HL-60/S4 treated with retinoic acid at 250 ng/mL for 4 days and 3 days (cell line): ENCODE results near the gene ZCWPW2.

Experiments used
- in situ Hi-C: fragments of 300-500 bp; cut with MboI; formaldehyde crosslinking; loops from 2 replicates; pipeline ENCODE4 v1.7.0; 2022; ENCODE audit warnings: low sequenced_read_pairs

The ZCWPW2 gene

DNA sequence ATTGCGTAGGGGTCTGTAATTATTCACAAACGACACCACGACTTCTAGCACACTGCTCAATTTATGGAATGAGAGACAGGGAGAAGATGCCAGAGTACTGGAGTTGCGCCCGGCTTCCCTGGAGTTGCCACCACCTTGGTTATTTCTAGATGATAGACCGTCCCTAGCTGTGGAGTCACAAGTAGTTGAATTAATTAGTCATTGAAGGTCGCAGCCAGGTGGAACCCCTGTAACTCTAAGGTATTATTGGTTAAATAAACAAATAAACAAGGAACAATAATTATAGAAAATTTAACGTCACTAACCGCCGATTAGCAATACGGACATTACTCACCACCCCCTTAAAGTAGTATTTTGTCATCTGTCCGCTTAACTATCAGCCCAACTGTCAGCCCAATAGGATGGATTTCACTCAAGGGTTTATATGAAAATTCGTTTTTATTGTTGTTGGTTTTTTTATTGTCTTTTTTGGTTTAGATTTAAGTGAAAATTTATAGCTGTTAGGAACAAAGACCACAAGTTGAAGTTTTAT lies 1.0 kb downstream of the ZCWPW2 start:
- in situ Hi-C loops = no loop called here

DNA sequence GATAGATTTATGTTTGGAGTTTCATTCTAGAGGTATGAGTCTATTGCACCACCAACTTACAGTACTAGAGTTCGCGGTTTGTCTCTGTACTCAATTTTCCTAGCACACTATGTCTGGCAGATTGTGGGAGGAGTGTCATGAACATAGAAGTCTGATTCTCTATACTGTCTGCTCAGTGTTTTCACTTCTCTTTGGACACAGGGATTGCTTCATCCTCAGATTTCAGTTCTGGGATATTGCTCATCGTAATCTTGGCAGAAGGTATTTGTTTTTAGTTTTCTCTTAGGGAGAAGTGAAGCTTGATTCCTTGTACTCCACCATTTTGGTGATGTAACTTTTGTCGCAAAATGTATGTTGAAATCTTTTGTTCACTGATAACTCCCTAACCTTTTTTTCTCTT lies 27.9 kb downstream of the ZCWPW2 start:
- in situ Hi-C loops = no loop called here

DNA sequence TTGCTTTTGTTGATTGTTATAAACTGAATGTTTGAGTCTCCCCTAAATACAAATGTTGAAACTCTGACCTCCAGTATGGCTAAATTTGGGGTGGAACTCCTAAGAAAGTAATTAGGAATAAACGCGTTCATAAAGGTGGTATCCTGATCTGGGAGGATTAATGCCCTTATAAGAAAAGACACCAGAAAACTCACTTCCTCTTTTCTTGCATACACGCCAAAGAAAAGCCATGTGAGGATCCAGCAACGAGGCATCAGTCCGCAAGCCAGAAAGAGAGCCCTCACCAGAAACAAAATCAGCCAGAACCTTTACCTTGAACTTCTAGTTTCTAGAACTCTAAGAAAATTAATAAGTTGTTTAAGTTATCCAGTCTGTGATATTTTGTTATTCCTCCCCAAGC lies 37.5 kb downstream of the ZCWPW2 start:
- in situ Hi-C loops = no loop called here

DNA sequence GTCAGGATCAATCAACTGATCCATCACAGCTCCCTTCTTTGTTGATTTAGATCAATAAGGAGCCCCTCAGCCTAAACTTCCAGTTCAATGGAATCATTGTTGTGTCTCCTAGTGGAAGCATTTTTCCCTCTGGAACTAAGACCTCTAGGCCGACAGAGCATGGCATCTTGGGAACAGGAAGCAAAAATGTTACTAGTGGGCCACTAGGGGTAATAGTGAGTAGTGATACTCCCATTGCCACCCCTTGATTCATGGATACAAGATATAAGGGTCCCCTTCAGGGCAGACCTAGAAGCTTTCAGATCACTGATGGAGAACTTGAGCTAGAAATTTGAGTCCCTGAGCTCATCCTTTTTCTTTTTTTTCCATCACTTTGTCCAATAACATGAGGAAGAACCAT lies 40.5 kb downstream of the ZCWPW2 start:
- in situ Hi-C loops = no loop called here

DNA sequence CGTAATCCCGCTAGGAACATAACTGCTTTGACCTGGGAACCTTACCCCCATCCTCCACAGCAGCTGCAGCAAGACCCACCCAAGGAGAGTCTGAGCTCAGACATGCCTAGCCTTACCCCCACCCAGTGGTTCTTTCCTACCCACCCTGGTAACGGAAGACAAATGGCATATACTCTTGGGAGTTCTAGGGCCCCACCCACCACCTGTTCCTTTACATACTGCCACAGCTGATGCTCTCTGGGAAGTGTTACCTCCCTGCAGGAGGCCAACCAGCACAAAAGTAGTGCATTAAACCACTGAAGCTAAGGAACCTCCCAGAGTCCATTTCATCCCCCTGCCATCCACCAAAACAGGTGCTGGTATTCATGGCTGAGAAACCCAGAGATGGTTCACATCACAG lies 50.7 kb downstream of the ZCWPW2 start:
- in situ Hi-C loops = no loop called here

DNA sequence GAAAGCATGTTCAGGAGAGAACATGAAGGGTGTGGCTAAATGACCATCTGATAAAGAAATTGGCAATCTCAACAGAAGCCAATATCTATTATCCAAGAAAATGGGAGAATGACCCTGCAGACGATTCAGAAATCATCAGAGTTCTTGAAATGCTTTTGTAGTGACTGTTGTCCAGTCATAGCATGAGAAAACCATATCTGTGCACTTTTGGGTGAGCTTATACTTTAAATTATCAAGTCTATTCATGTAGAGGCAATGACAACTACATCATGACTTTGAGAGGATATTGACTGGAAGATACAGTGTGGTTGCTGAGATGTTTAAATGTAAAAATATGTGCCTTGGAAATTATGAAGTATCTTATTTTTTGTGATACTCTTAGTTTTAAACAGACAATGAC lies 57.7 kb downstream of the ZCWPW2 start:
- in situ Hi-C loops = no loop called here

DNA sequence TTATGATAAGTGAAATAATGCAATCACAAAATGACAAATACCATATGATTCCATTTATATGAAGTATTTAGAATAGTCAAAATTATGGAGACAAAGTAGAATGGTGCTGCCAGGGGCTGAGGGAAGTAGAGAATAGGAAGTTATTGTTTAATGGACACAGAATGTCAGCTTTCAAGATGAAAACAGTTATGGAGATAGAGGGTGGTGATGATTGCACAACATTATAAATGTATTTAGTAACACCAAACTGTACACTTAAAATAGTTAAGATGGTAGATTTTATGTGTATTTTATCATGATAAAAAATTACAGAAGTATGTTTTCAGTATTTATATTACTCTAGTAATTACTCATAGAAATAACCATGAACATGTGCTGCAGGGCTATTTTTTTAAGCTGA lies 100.9 kb downstream of the ZCWPW2 start:
- in situ Hi-C loops = no loop called here

DNA sequence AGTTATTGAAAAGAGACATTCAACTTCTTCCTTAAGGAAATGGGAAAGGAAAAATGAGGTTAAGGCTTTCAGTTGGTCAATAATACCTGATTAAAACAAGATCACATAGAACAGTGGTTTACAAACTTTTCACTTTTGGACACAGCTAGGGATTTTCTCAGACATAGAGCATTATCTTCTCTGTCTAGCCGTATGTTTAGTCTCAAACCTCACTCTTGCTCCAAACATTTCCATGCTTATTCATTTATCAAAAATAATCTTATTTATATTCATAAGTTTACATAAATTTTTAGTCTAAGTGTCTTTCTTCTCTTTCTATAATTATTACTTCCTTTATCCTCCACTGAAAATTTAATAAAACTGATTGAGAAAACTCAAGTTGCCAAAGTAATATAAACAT lies 114.3 kb downstream of the ZCWPW2 start:
- in situ Hi-C loops = no loop called here

DNA sequence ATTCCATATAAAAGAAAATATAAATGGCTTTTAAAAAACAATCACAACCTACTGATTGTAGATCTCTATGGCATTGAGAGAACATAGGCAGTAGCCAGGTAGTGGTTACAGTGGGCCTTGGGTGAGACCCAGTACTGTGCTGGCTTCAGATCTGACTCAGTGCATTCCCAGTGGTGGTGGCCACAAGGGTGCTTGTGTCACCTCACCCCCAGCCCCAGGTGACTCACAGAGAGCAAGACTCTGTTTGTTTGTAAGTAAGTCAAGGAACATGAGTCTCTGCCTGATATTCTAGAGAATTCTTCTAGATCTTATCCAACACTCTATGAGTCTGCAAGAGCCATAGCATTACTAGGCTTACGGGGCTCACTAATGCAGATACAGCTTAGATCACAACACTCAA lies 118.9 kb downstream of the ZCWPW2 start:
- in situ Hi-C loops = no loop called here

DNA sequence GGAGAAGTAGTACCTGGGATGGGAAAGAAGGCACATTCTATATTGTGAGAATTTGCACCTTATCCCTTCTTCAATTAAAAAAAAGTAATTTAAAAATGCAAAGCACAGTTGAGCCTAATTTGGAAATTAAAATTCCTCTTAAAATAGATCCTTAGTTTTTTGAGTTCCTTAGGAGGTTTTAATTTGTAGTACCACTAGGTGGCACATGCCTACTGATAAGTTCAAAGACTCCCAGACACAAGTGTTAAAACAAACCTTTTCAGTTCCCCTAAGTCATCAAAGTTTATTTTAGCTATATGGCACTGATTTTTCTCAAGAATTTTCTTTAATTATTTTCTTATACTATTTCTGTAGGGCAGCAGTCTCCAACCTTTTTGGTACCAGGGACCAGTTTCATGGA lies 127.7 kb downstream of the ZCWPW2 start:
- in situ Hi-C loops = no loop called here

DNA sequence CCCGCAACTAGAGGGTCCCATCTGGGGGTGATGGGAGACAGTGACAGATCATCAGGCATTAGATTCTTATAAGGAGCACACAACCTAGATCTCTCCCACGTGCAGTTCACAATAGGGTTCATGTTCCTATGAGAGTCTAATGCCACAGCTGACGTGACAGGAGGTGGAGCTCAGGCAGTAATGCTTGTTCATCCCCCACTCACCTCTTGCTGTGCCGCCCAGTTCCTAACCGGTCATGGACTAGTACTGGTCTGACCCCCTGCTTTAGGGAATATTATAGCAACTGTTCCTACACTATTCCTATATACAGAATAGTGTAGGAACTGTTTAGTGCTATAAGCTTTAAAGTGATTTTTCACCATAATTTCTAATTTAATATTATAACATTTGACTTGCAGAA lies 128.2 kb downstream of the ZCWPW2 start:
- in situ Hi-C loops = no loop called here

DNA sequence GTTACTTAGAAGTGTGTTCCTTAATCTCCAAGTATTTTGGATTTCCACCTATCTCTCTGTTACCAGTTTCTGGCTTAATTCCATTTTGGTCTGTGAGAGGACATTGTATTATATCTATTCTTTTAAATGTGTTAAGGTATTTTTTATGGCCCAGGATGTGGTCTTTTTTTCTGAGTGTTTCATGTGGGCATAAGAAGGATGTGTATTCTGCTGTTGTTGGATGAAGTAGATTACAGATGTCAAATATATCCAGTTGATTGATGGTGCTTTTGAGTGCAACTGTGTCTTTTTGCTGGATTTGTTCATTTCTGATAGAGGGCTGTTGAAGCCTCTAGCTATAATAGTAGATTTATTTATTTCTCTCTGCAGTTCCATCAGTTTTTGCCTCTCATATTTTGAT lies 136.6 kb downstream of the ZCWPW2 start:
- in situ Hi-C loops = no loop called here

DNA sequence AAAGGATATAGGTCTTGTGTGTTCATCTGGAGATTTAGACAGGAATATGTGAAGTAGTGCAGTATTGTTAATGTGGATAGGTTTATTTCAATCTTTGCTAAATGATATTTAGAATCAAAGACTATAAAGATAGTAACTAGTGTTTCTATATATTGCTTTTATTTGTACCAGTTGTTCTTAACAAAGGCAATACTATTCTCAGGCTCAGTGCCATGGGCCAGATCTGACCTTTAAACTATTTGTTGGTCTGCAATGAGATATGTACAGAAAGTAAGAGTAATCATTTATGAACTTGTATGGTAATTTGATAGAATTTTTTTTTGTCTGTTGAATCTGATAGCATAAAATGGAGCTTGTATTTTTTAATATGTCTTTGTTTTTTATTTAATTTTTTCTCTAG lies 146.8 kb downstream of the ZCWPW2 start:
- in situ Hi-C loops = no loop called here

DNA sequence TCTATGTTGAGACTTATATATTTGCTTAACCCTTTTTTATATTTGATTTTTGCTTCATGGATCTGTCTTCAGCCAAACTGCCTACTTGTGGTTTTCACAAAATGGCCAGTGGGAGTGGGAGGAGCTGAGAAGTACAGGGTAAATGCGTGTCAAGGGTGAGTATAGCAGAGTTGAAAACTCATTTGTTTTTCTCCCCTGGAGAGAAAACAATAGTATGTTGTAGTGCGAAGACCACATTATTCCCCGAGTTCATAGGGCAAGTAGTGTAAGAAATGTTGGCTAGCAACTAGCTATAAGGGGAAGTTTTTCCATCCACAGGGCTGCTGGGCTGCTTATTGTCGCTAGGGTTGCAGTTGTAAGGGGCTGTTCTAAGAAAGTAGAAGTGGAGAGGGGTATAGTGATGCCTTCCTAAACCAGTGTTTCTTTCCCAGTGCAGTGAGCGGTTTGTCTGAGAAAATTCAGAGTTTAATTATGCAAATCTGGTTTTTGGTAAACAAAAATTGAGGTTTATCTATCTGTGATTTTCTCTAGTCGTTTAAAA lies 153.9 kb downstream of the ZCWPW2 start:
- in situ Hi-C loops = no loop called here

DNA sequence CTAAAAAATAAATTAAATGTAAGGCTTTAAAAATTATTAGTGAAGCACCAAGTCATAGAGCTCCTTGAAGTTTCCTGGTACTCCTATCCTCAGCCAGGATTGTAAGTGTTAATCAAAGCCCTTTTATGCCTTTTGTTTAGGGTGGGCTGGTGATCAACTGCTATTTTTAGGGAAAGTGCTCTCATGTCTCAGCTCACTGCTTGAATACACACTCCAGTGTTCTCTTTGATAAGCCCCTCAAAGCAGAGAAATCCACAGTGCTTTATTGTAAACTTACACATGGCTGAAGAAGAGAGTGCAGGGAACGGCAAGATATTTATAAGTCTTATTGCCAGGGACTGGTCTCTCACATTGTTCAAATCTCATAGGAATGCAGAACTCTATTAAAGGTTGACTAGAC lies 156.5 kb downstream of the ZCWPW2 start:
- in situ Hi-C loops = no loop called here

DNA sequence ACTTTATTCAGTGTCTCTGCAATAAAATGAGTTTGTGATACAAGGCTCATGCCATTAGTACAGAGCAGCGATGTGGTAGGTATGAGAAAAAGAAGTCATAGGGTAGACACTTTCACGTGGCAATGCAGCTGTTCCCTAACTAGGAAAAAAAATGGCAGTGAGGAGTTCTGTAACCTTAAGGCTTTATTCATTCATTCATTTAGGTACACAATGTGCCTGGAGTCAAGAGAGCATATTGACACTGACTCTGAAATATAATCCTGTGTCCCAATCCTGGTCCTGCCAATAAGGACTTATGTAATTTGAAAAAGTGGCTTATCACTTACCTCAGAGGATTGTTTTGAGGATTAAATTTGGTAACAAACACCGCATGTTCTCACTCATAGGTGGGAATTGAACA lies 173.1 kb downstream of the ZCWPW2 start:
- in situ Hi-C loops = no loop called here

DNA sequence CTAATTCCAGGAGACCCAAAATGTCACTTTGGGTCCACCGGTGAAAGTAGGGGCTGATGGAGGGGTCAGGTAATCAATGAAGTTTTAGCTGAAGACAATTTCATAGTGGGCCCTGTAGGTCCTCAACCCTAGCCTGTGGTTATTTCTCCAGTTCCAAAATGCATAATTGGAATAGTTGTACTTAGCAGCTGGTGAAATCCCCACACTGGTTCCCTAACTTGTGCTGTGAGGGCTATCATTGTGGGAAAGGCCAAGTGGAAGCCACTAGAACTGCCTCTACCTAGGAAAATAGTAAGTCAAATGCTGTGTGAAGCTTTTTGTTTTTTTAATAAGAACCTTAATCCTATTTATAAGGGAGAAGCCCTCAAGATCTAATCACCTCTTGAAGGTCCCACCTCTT lies 193.8 kb downstream of the ZCWPW2 start:
- in situ Hi-C loops = no loop called here

DNA sequence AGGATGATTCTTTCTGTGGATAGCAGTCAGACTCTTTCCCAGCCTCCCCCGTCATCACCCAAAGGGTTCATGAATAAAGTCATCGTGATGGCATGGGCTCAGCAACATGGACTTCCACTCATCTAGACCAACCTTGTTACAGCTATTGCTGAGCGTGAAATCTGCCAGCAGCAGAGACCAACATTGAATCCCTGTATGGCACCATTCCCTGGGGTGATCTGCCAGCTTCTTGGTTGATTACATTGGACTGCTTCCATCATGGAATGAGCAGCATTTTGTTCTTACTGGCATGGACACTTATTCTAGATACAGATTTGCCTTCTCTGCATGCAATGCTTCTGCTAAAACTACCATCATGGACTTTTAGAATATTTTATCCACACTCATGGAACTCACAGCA lies 195.7 kb downstream of the ZCWPW2 start:
- in situ Hi-C loops = no loop called here

DNA sequence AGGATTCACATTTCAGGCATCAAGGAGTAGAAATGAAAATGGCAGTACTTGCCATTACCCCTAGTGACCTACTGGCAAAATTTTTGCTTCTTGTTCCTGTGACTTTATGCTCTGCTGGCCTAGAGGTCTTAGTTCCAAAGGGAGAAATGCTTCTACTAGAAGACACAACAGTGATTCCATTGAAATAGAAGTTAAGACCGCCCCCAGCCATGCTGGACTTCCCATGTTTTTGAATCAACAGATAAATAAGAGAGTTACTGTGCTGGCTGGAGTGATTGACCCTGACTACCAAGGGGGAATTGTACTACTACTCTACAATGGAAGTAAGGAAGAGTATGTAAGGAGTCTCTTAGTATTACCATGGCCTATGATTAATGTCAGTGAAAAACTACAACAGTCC lies 196.3 kb downstream of the ZCWPW2 start:
- in situ Hi-C loops = no loop called here

DNA sequence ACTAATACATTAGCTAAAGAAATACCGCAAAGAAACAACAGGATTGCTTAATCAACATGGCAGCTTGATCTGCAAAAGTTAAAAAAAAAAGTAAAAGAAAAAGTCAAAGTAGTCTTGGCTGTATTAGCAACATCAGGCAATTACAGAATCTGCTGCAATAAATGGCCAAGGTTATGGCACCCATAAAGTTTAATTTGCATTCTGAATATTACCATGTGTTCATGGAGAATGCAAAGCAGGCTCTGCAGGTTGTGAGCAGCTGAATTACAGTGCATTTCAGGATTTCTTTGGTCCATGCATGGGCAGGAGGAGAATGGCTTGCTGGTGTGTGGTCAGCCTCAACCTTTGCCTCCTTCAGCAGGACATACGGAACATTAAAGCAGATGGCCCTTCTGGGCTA lies 199.2 kb downstream of the ZCWPW2 start:
- in situ Hi-C loops = no loop called here

DNA sequence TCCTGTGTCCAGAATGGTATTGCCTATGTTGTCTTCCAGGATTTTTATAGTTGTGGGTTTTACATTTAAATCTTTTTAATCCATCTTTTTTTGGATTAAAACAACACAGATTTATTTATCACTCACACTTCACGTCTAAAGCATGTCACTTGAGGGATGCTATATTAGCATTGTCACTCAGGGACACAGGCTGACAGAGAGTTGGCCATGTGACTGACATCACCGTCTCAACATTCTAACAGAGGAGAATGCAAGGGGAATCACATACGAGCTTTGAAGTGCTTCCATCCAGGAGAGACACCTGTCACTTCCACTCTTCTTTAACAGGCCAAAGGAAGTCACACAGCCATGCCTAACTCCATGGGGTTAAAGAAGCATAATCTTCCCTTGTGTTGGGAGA lies 204.7 kb downstream of the ZCWPW2 start:
- in situ Hi-C loops = no loop called here

DNA sequence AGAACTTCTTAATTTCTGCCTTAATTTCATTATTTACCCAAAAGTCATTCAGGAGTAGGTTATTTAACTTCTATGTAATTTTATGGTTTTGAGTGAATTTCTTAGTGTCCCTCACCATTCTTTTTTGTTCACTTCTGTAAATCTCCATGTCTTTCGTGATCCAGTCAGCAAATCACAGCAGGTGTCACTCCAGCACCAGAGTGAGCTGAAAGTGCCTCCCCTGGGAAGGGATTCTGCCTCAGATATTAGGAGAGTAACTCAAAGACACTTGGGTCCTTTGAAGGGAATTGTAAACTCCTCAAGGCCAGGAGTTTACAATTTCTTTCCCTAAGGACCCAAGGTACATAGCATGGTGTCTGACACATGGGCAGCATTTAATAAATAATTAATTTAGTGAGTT lies 207.7 kb downstream of the ZCWPW2 start:
- in situ Hi-C loops = no loop called here

DNA sequence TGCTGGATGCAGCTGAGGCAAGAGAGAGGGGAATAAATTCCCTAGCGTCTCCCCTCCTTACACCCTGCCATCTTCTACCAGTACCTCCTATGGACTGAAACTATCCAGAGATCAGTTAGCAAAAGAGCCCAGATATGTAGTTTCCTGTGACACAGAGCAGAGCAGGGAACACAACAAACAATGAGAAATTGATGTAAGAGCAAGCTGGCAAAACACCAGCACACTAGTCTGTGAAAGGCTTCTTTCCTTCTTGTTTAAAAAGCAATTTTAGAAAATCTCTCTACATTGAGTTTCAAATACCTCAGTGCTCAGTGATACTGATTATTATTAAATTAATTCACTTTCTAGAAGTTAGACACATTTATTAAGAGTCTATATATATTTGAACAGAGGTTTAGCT lies 215.7 kb downstream of the ZCWPW2 start:
- in situ Hi-C loops = no loop called here

DNA sequence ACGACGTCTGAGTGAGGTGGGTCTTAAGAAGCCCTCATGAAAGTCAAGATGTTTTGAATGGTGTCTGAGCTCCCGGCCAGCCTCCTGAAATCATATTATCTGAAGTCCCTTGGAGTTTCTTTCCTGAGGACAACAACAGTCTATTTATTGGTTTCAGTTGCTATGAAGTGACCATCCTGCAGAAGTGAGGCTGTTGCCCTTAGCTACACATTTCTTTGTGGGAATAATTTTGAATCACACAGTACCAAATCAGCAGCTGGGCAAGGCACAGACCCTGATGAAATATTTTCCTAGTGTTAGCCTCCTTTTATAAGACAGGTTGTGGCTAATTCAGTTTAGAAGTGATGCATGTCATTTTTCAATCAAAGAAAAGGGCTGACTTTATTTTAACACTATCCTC lies 220.8 kb downstream of the ZCWPW2 start:
- in situ Hi-C loops = no loop called here
